Neuron (in vitro differentiated cells): Measurements from ENCODE around the gene THADA.

Experiments
- H2AFZ ChIP-seq: one replicate; pipeline ENCODE4 v1.6.1; 2013; ENCODE audit warnings: low read depth, mild to moderate bottlenecking, inconsistent platforms, low read length, moderate library complexity
- H3K27me3 ChIP-seq: one replicate; pipeline ENCODE4 v1.6.1; 2013; ENCODE audit warnings: low read length; ENCODE audit not compliant: insufficient read depth
- H3K36me3 ChIP-seq: one replicate; pipeline ENCODE4 v1.6.1; 2013; ENCODE audit warnings: low read length; ENCODE audit not compliant: insufficient read depth
- H3K4me1 ChIP-seq: one replicate; pipeline ENCODE4 v1.6.1; 2013; ENCODE audit warnings: low read length; ENCODE audit not compliant: insufficient read depth
- H3K4me3 ChIP-seq: 2 replicates; pipeline ENCODE4 v1.5.1; 2013; ENCODE audit warnings: mild to moderate bottlenecking, low read length, moderate library complexity
- H3K9me3 ChIP-seq: one replicate; pipeline ENCODE4 v1.6.1; 2013; ENCODE audit warnings: low read length

The THADA gene

DNA sequence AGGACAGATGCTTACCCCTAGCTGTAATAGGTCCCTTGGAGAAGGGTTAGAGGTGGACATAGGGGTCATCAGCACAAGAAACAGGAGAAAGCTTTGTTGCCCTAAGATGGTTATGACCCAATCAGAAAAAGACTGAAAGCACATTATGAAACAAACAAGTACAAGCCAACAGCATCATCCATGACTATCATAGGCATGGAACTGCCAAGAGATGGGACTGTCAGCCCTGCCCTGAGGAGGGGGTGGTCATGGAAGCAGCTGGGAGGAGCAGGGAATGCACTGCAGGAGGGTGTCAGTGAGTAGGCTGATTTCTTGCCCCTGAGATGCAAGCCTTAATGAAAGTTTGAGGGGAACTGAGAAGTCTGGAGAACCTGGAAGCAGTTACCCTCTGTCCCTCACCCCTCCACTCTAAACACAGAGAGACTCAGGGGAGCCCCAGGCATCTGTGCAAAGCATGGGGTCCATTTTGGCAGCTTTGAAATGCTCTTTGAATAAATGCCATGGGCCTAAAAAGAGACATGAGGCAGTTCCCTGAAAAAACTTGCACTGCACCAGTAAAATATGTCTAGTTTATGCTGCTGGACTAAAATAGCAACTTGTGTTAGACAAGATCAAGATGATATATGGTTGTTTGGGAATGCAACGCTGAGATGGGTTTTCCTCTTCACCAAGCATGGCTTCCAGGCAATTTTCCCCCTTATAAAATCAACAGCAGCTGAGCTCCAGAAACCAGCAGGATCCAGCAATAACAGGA lies 246.8 kb downstream of the THADA start:
- H3K4me1 ChIP-seq: peaks cover 62% of the 10 kb centered on the region
- no peaks in the 10 kb centered on the region for H3K27me3 ChIP-seq
- H3K4me3 ChIP-seq: no peak overlapping the region
- no peak overlapping the region for H2AFZ ChIP-seq
- no peaks in the 10 kb centered on the region for H3K36me3 ChIP-seq
- H3K9me3 ChIP-seq: no peaks in the 10 kb centered on the region

DNA sequence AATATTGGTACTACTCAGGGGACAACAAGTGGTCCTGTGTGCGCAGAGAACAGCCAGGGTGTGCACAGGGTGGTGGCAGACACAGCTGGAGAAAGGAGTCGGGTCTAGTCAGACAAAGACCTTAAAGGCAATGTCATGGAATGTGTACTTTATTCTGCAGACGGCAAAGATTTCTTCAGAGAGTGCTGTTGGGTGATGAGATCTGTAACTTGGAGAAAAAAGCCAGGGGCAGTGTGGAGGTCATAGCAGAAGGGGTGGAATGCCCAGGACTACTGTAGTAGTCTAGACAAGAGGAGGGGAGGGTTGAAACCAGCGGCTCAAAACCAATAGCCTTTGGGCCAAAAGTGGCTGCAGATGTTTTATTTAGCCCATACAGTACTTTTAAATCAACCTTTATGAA lies 248.1 kb downstream of the THADA start:
- Histone ChIP-seq H3K4me1 (peaks cover 71% of the 10 kb centered on the region), H3K9me3 (no peaks in the 10 kb centered on the region), H3K4me3 (no peak overlapping the region), H3K27me3 (no peaks in the 10 kb centered on the region), H2AFZ (no peak overlapping the region), H3K36me3 (no peaks in the 10 kb centered on the region)

DNA sequence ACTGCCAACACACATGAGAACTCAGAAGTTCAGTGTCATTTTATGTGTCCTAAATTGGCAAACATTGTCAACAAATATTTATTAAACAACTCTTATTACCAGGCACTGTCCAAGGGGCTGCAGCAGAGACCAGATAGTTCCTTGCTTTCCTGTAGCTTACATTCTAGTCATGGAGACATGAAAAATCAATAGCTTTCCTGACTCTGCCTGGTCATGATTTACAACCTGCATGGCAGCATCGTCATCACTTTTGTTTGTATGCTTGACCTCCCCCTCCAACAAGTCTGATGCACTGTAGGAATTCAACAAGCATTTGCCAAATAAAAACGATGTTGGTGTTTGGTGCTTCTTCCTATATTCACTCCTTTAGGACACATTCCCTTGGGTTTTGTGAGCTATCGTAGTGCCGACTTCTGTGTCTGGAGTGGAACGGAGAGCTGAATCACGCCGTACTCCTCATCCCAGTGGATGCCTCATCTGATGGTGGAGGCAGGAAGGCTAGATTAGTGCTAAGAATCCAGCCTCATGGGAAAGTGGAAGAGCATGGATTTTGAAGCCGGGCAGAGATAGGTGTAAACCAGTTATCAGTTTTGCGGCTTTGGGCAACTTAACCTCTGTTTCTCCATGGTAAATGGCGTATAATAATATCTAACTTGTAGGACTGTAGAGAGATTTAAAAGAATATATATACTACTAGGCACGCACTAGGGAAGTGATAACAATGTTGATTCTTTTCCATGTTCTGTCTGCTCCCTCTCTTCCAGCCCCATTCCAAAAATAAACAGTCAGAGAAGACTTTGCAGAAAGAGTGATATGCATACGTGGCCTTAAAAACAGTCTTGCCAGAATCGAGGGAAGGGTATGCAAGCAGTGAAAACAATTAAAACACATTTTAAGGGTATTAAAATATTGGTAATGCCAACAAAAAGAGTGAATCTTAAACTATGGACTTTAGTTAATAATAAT lies 249.0 kb downstream of the THADA start:
- Histone ChIP-seq H3K4me3 (no peak overlapping the region), H2AFZ (no peak overlapping the region), H3K36me3 (no peaks in the 10 kb centered on the region), H3K9me3 (no peaks in the 10 kb centered on the region), H3K27me3 (no peaks in the 10 kb centered on the region), H3K4me1 (peaks cover 71% of the 10 kb centered on the region)

DNA sequence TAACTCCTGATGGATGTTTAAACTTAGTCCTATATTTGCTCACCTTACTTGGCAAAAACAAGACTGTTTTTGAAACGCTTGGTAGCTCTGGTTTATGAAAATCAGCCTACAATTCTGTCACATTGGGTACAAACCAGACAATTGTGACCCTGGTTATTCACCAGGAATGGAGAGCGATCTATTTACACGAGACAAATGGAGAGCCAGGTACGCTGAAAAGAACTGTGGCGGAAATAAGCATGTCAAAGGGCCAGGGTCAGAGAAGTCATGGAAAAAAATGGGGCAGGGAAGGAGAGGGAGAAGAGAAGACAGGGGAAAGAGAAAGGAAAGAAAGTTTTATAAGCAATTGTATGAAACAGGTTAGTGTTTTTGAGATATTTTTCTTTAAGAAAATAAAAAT lies 250.0 kb downstream of the THADA start:
- Histone ChIP-seq H2AFZ (no peak overlapping the region), H3K27me3 (no peaks in the 10 kb centered on the region), H3K9me3 (no peaks in the 10 kb centered on the region), H3K4me1 (peaks cover 77% of the 10 kb centered on the region), H3K36me3 (no peaks in the 10 kb centered on the region), H3K4me3 (no peak overlapping the region)

DNA sequence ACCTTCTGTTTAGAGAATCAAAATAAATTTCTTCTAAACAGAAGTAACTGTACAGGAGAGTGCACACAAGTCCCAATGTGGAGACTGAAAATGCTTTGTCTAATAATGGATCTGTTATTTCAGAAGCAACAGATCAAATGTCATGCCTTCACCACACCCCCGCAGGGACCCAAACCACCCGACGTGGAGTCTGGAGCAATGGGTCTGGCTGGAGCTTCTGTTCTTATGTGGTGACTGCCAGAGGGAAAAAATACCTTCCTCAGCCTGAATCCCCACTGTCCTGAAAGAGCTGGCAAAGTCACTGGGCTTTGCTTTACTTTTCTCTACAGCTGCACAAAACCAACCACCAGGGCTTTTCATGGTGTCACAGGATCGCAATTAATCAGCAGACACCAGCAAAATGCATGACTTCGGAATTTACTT lies 250.4 kb downstream of the THADA start:
- H3K27me3 ChIP-seq: no peaks in the 10 kb centered on the region
- no peaks in the 10 kb centered on the region for H3K36me3 ChIP-seq
- H3K4me1 ChIP-seq: peaks cover 77% of the 10 kb centered on the region
- H3K4me3 ChIP-seq: no peak overlapping the region
- H2AFZ ChIP-seq: no peak overlapping the region
- H3K9me3 ChIP-seq: no peaks in the 10 kb centered on the region

DNA sequence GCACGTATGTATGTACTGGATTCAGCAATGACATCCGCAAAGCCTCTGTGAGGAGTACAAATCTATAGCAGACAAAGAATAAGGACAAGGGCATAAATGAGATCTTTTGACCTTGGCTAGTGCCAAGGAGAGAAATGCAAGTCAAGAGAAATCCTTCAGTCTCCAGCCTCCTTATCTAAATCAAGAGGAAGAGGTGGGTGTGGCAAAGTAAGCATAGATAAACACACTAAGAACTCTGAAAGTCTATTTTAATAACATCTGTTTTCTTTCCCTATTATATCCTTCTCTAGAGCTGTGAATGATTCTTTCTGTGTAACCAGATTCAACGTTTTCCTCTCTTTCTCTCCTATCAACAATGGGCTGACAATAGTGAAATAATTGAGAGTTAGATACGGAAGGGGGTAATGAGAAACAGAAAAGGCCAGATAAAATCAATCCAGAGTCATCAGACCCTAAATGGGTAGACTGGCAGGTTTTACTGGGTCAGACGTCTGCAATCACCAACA lies 250.9 kb downstream of the THADA start:
- Histone ChIP-seq H2AFZ (no peak overlapping the region), H3K36me3 (no peaks in the 10 kb centered on the region), H3K9me3 (no peaks in the 10 kb centered on the region), H3K4me1 (peaks cover 72% of the 10 kb centered on the region), H3K27me3 (no peaks in the 10 kb centered on the region), H3K4me3 (no peak overlapping the region)

DNA sequence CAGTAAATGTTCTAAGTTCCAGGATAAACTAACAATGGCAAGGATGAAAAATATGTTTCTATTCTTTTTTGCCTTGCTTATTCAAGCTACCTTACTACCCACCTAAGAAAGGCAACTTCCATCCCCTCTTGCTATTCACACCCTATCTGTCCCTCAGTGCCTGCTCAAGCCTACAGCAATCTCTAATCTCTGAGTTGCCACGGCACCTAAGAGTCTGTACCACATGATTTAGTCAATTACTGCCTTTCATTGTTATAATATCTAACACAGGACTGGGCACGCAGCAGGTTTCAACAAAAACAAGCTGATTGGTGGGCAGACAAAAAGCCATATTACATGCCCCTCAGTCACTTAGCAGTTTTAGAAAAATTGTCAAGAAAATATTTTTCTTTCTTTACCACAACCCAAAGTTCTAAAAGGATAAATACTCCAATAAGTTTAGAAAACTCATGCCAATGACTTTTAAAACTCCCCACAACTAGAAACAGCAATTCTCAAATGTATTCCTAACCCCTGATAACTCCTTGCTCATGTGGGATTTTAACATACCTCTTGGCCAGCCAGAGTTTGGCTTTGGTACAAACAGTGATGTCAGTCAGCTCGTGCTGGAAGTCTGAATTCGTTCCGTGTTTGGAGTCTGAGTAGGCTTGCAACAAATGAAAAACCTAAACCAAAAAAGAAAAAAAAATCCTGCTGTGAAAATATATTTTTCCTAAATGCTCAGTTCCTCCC lies 252.1 kb downstream of the THADA start:
- no peaks in the 10 kb centered on the region for H3K27me3 ChIP-seq
- no peaks in the 10 kb centered on the region for H3K9me3 ChIP-seq
- peaks cover 60% of the 10 kb centered on the region for H3K4me1 ChIP-seq
- no peak overlapping the region for H2AFZ ChIP-seq
- H3K36me3 ChIP-seq: no peaks in the 10 kb centered on the region
- H3K4me3 ChIP-seq: no peak overlapping the region

DNA sequence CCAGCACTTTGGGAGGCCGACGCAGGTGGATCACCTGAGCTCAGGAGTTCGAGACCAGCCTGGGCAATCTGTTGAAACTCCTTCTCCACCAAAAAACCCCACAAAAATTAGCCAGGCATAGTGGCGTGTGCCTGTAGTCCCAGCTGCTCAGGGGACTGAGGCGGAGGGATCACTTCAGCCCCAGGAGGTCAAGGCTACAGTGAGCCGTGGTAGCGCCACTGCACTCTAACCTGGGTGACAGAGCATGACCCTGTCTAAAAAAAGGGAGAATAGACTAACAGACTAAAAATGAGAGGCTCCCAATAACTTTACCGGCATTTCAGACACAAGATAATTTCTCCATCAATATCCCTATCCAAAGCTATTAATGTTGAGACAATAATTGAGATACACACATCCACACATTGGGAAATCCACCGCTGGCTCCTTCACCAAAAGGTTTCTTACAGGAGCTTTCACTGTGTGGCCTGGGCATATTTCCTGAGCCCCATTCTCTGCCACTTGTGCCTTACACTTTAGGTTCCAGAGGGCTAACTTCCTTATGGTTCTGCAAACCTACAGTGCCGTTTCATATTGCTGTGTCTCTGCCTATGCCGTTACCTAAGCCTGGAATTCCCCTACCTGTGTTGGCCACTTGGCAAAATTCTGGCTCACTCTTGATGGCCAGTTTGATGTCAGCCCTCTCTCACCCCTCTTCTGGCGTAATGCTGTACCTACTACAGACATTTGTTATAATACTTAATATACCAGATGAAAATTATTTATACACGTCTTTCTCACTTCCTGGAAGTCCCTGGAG lies 253.7 kb downstream of the THADA start:
- Histone ChIP-seq H2AFZ (no peak overlapping the region), H3K27me3 (no peaks in the 10 kb centered on the region), H3K9me3 (no peaks in the 10 kb centered on the region), H3K4me3 (no peak overlapping the region), H3K36me3 (no peaks in the 10 kb centered on the region), H3K4me1 (peaks cover 48% of the 10 kb centered on the region)

DNA sequence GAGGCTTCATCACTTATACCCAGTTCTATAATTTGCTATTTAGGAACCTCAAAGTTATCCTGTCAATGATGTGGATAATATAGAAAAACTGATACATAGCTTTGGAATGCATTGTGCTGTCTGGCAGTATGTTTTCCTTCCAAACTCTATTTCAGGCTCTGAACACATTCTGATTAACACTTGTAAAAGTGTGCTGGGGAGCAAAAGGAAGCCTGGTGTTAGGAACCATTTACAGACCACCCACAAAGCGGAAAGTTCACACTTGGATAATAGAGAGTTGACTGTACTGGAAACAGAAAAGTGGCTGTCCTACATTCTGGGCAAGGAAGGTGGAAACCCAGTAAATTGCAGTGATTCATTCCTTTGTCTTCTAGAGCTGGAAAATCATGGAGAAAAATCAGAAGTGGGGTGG lies 254.9 kb downstream of the THADA start:
- no peak overlapping the region for H3K4me3 ChIP-seq

DNA sequence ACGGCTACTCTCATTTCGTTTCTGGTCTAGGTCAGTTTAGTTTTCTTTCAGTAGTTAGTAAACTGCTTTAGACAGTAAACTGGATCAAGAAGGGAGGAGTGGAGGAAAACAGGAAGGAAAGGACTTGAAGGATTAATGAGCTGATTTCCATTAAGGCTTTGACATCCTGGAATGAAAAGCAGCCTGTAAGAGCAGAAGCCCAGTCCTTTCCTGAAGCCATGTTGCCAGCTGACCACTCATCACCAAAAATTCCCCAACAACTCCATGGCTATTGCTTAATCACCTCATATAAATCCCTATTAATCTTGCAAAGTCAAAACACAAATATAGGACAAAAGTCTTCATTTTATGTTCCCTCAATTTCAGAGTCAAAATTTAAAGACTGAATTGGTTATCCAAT lies 255.8 kb downstream of the THADA start:
- Histone ChIP-seq H2AFZ (no peak overlapping the region), H3K9me3 (no peaks in the 10 kb centered on the region), H3K4me3 (no peak overlapping the region), H3K36me3 (no peaks in the 10 kb centered on the region), H3K27me3 (no peaks in the 10 kb centered on the region), H3K4me1 (peaks cover 38% of the 10 kb centered on the region)

More for the DNA sequence above, 254.9 kb downstream of the THADA start:
- H3K4me1 ChIP-seq: peaks cover 47% of the 10 kb centered on the region
- H3K27me3 ChIP-seq: no peaks in the 10 kb centered on the region
- H3K9me3 ChIP-seq: no peaks in the 10 kb centered on the region
- H3K36me3 ChIP-seq: no peaks in the 10 kb centered on the region
- H2AFZ ChIP-seq: no peak overlapping the region

DNA sequence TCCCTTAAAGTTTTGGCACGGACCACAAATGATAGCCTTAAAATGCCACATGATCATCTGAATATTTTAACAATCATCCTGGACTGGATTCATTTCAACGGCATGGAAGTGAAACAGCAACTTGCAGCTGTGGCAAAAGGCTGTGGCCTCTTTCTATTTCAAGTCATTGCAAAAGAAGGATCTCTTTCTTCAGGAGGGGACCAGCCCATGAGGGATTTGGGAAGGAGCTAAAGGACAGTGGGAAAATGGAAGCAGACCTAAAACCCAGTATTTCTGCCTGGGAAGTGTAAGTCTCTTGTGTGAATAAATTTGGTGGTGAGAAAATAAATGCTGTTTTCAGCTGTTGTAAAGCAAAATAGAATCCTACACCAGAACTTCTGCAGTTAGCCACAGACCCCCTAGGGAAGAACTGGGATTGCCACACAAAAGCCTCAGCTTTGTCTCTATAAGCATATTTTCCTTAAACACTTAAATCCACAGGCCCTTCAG lies 262.1 kb downstream of the THADA start:
- Histone ChIP-seq H3K4me1 (peaks cover 24% of the 10 kb centered on the region), H3K36me3 (no peaks in the 10 kb centered on the region), H3K4me3 (no peak overlapping the region), H3K27me3 (no peaks in the 10 kb centered on the region), H3K9me3 (no peaks in the 10 kb centered on the region), H2AFZ (no peak overlapping the region)

DNA sequence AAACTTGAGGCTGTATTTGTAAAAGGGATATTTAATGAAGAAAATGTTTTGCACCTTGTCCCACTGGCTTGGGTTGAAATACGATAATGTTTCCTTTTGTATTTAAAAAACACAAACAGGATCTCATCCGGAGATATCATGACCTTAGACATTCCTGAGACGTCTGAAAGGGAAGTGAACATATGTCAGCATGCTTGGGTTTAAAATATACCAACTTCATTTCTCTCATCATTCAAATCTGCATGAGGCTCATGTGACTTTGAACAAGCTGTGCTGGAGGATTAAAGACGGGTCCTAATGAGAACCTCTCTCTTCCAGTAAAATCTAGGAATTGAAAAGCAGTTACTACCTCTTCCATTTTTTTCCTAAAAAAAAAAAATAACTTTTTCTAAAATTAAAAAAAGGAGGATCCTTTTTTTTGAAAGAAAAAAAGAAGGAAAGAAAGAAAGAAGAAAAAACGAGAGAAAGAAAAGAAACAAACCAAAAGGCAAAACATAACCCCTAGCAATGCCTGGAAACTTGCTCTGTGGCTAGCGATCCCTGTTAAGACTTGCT lies 262.7 kb downstream of the THADA start:
- Histone ChIP-seq H2AFZ (no peak overlapping the region), H3K9me3 (no peaks in the 10 kb centered on the region), H3K4me3 (no peak overlapping the region), H3K4me1 (peaks cover 24% of the 10 kb centered on the region), H3K27me3 (no peaks in the 10 kb centered on the region), H3K36me3 (no peaks in the 10 kb centered on the region)
